GM18505 (cell line): Measurements from ENCODE around the gene DACH1.

Source experiments
- ATAC-seq: cut with Tn5 transposase; IDR thresholded peaks from one replicate; pipeline ENCODE4 v1.9.1; 2021; ENCODE audit not compliant: unreplicated experiment
- POLR2A ChIP-seq: IDR thresholded peaks from 4 replicates; pipeline ENCODE4 v1.6.1; 2011; ENCODE audit warnings: borderline replicate concordance; ENCODE audit not compliant: insufficient read depth, insufficient read length; ENCODE audit errors: extremely low read depth

Gene DACH1

DNA sequence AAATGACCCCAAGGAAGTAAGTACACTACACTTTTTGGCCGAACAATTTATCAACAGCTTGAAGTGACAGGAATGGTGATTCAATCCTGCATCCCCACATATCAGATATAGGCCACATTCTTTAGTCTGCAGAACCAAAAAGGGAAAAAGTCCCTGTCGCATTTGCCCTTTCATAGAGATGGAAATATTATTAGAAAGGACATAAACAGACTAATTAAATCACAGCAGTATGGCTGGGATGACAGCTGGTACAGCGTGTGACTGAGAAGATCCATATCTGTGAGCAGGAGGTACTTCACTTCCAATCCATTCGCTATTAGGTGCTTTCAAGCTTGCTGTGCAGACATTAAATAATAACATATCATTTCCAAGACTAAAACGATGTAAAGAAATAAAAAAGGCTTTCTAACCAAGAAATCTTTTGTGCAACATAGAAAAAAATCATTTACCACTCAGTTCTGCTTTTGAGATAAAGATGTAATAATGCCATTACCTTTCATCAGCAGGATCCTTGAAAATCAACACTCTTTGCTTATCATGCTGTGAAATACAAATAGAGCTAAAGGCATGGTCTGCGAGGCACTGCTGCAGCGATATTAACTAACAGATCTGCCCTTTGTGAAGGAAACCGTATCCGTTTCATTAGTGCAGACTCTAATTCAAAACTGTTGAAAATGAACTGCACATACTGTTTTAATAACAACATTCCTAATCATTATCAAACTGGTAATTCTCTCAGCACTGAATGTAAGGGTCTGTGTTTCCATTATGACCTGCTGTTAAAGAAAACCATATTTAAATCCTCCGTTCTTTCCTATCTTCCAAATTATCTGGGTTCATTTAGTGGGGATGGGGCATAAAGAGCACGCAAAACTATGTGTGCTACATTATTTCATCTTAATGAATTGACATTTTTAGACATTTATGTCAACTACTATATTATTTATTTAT lies 245.6 kb downstream of the DACH1 start:
- no peak for ATAC-seq

GRCh38 chr13:71619096-71619495 lies 247.9 kb downstream of the DACH1 start:
- no peak for TF ChIP-seq POLR2A
- ATAC-seq, result no peak

More for the DNA sequence above, 245.6 kb downstream of the DACH1 start:
- no peak for TF ChIP-seq POLR2A

DNA sequence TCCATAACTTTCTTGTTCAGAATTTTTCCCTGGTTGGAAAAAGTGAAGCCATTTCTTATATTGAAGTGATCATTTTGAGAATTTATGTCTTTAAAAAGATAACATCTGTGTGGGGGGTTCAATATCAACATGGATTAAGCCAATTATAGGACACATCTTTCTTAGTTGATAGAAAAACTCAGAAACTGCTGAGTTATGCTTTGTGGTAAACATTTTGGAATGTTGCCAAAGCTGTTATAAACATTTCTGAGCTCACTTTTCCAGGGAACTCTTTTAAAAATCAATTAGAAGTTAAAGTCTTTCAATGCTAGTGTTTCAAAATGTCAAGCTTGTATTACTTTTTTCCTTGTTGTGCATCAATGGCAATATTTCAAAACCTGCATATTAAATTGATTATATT lies 248.8 kb downstream of the DACH1 start:
- TF ChIP-seq POLR2A, result no peak
- no peak for ATAC-seq

DNA sequence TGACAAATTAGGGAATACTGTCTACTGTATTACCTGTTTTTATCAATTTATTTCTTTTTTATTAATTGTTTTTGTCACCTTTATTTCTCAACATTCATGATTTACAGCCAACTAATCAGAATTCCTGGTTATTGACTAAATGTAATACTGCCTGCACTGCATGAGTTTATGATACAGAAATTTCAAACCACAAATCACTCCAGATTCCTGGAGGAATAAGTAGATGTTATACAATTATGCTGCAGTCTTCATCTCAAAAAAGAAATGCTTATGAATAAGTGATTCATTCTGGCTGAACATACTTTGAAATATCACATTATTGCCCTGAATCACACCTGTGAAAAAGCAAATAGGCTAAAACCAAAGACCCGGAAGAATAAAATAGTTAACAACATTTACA lies 249.7 kb downstream of the DACH1 start:
- no peak for TF ChIP-seq POLR2A
- ATAC-seq, result no peak

DNA sequence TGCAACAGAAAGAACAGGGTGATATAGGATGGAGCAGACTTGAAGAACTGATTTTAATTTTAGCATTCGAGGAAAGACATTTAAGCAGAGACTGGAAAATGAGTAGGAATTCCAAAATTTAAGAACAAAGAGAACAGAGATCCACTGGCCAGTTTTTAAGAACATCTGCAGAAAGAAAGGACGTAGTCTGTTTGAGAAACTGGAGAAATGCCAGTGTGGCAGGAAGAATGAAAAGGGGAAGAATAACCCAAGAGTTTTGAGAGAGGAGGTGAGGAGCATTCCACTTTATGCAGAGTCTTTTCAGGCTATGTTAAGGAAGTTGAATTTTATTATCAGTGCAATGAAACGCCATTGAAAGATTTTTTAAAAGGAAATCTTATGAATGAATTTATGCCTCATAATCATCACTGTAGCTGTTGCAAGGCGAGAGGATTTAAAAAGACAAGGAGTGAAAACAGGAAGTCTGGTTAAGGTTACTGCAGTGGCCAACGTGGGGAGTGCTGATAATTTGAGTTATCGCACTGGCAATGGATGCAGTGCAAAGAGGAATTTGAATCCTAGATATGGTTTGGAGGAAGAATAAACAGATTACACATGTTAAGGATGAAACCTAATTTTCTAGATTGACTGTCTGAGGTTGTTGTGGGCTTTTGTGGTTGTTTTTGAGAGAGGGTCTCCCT lies 253.8 kb downstream of the DACH1 start:
- no peak for TF ChIP-seq POLR2A
- ATAC-seq, result no peak

- no peak for ATAC-seq
- no peak for TF ChIP-seq POLR2A
Measured at GRCh38 chr13:71611292-71611691, 255.7 kb downstream of the DACH1 start.

DNA sequence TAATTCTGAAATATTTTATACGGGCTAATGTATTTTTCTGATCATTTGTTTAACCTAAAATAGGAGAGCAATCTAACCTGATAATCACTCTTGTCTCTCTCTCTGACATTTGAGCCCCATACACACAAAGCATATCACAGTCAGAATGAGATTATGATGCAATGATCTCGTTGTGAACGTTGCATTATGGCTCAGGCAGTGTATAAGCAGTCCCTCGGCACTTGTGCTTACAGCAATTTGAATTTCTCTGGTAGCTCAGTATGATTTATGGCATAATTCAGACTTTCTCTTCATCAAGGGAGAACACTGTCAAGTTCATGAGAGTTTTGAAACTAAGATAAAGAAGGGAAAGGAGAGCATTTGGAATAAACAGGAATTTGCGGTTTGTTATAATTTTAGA lies 256.1 kb downstream of the DACH1 start:
- TF ChIP-seq POLR2A, result no peak
- peak; percentile 51 for ATAC-seq

- no peak for ATAC-seq
- TF ChIP-seq POLR2A, result no peak
Measured at GRCh38 chr13:71609271-71609670, 257.7 kb downstream of the DACH1 start.

DNA sequence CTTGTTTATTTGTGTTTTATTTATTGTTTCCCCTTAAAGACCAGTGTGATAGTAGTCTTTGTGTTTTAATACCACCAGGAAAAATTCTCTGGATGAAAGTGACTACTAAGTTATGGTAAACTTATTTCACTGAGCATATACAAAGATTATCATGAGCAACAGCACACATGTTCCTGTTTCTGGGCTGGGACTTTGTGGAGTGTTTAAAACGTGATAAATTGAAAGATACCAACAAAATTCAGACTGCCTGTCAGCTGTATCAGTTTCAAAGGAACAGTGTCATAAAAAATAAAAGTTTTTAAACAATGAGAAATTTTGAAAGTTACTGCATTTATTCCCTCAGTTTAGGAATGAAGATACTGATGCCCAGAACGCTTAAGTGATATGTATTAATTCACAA lies 259.4 kb downstream of the DACH1 start:
- TF ChIP-seq POLR2A, result no peak
- ATAC-seq, result no peak

DNA sequence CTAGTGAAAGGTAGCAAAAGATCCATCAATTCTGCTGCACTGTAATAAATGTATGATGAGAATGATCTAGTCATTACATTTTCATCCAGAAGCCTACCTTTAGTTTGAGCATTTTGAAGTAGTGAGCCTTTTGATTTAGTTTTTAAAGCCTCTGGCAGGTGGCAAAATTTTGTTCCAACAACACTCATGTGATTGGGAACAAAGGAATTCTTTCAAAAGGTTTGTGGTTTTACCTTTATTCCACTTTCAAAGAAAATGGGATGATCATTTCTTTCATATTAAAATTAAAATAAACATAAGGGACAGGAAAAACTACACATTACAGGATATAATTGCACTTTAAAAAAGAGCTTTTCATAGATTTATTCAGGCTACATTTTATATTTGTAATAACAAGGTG lies 260.2 kb downstream of the DACH1 start:
- no peak for TF ChIP-seq POLR2A
- ATAC-seq, result no peak

- ATAC-seq, result no peak
- TF ChIP-seq POLR2A, result no peak
Measured at GRCh38 chr13:71605744-71606143, 261.3 kb downstream of the DACH1 start.

DNA sequence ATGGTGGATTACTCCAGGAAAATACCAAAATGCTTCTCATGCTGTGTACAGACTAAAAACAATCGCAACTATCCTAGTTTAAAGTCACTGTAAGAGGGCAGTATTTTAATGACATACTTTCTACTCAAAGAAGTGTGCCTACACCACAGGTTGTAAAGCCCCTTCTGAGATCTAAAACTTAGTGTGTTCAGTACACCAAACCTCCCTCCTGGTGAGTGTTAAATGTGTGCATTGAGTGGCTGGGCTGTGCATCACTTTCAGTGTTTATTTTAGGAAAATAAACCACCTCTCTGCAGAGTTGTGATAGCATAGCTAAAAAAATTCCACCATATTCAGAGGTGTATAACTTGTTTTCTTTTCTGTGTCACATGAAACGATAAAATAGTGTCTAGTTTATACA lies 263.7 kb downstream of the DACH1 start:
- ATAC-seq, result no peak
- no peak for TF ChIP-seq POLR2A

- no peak for ATAC-seq
- no peak for TF ChIP-seq POLR2A
Measured at GRCh38 chr13:71602344-71602743, 264.7 kb downstream of the DACH1 start.

- no peak for ATAC-seq
- TF ChIP-seq POLR2A, result no peak
Measured at GRCh38 chr13:71597150-71597549, 269.9 kb downstream of the DACH1 start.
